Stimulated activated memory B cell treated with anti-CD40 and anti-IgM and Interleukin-4, amounts not matched to agents 10 μg/mL and 1 μg/mL and 100 μg/mL, for 72 hours (primary cell): ENCODE measurements around the gene CHRM5.
A peak's percentile ranks its signal among the peaks of the same experiment; 100 is the strongest.

ENCODE experiments used
- ATAC-seq: fragments of 150-1000 bp; cut with Tn5 transposase; 2 replicates; pipeline ENCODE4 v1.10.0; 2021
- H3K27ac Mint-ChIP-seq: one replicate; pipeline ENCODE4 v1.8.0; 2022; ENCODE audit warnings: mild to moderate bottlenecking, mixed read lengths
- H3K27me3 Mint-ChIP-seq: one replicate; pipeline ENCODE4 v1.8.0; 2022; ENCODE audit warnings: mixed read lengths
- H3K36me3 Mint-ChIP-seq: one replicate; pipeline ENCODE4 v1.8.0; 2022; ENCODE audit warnings: mixed read lengths
- H3K4me1 Mint-ChIP-seq: one replicate; pipeline ENCODE4 v1.8.0; 2022; ENCODE audit warnings: mixed read lengths
- H3K4me3 Mint-ChIP-seq: one replicate; pipeline ENCODE4 v1.8.0; 2022; ENCODE audit warnings: mild to moderate bottlenecking, moderate library complexity, mixed read lengths
- H3K9me3 Mint-ChIP-seq: one replicate; pipeline ENCODE4 v1.8.0; 2022; ENCODE audit warnings: mixed read lengths

CHRM5 gene

GRCh38 chr15:33968224-33968623 lies at the start of gene CHRM5:
Gene CHRM5, plus strand, starts transcription at chr15:33968497. Its CDS starts 94,221 bp downstream, at chr15:34062718.
- Mint-ChIP-seq H3K4me3 (no peak within 1 kb of the TSS), H3K4me1 (no peaks in the 10 kb centered on the region), H3K9me3 (no peaks in the 10 kb centered on the region), H3K27me3 (no peaks in the 10 kb centered on the region), H3K36me3 (peaks cover 5% of the 10 kb centered on the region), H3K27ac (no peak within 1 kb of the TSS)
- ATAC-seq: no peak

GRCh38 chr15:33923446-33923845 lies 44.9 kb upstream of the CHRM5 start:
- no peak overlapping the region for H3K4me3 Mint-ChIP-seq
- no peak for ATAC-seq
- H3K27ac Mint-ChIP-seq: no peak overlapping the region
- H3K27me3 Mint-ChIP-seq: no peaks in the 10 kb centered on the region
- no peaks in the 10 kb centered on the region for H3K9me3 Mint-ChIP-seq
- H3K36me3 Mint-ChIP-seq: peaks cover 6% of the 10 kb centered on the region
- H3K4me1 Mint-ChIP-seq: no peaks in the 10 kb centered on the region

- ATAC-seq: no peak
- no peak overlapping the region for H3K27ac Mint-ChIP-seq
- no peaks in the 10 kb centered on the region for H3K9me3 Mint-ChIP-seq
- no peak overlapping the region for H3K4me3 Mint-ChIP-seq
- H3K4me1 Mint-ChIP-seq: no peaks in the 10 kb centered on the region
- H3K36me3 Mint-ChIP-seq: peaks cover 6% of the 10 kb centered on the region
- H3K27me3 Mint-ChIP-seq: no peaks in the 10 kb centered on the region
These were observed 42.0 kb upstream of the CHRM5 start for GRCh38 chr15:33926260-33926659.

- Mint-ChIP-seq H3K9me3 (no peaks in the 10 kb centered on the region), H3K27me3 (no peaks in the 10 kb centered on the region), H3K27ac (no peak overlapping the region), H3K4me1 (no peaks in the 10 kb centered on the region), H3K4me3 (no peak overlapping the region), H3K36me3 (no peaks in the 10 kb centered on the region)
- no peak for ATAC-seq
These were observed 35.6 kb upstream of the CHRM5 start for GRCh38 chr15:33932734-33933133.

- no peaks in the 10 kb centered on the region for H3K27me3 Mint-ChIP-seq
- no peaks in the 10 kb centered on the region for H3K4me1 Mint-ChIP-seq
- no peak for ATAC-seq
- no peaks in the 10 kb centered on the region for H3K9me3 Mint-ChIP-seq
- H3K36me3 Mint-ChIP-seq: no peaks in the 10 kb centered on the region
- H3K4me3 Mint-ChIP-seq: no peak overlapping the region
- no peak overlapping the region for H3K27ac Mint-ChIP-seq
These were observed 33.9 kb upstream of the CHRM5 start for GRCh38 chr15:33934396-33934795.

GRCh38 chr15:33934921-33935320 lies 33.4 kb upstream of the CHRM5 start:
- H3K4me3 Mint-ChIP-seq: no peak overlapping the region
- no peaks in the 10 kb centered on the region for H3K27me3 Mint-ChIP-seq
- no peaks in the 10 kb centered on the region for H3K36me3 Mint-ChIP-seq
- no peaks in the 10 kb centered on the region for H3K9me3 Mint-ChIP-seq
- ATAC-seq: no peak
- no peaks in the 10 kb centered on the region for H3K4me1 Mint-ChIP-seq
- H3K27ac Mint-ChIP-seq: no peak overlapping the region

GRCh38 chr15:33941279-33942063 lies 26.8 kb upstream of the CHRM5 start:
- H3K4me3 Mint-ChIP-seq: no peak overlapping the region
- no peak for ATAC-seq
- peaks cover 2% of the 10 kb centered on the region for H3K9me3 Mint-ChIP-seq
- H3K36me3 Mint-ChIP-seq: peaks cover 5% of the 10 kb centered on the region
- H3K27me3 Mint-ChIP-seq: no peaks in the 10 kb centered on the region
- H3K4me1 Mint-ChIP-seq: no peaks in the 10 kb centered on the region
- H3K27ac Mint-ChIP-seq: no peak overlapping the region

- peaks cover 2% of the 10 kb centered on the region for H3K9me3 Mint-ChIP-seq
- H3K36me3 Mint-ChIP-seq: peaks cover 12% of the 10 kb centered on the region
- no peaks in the 10 kb centered on the region for H3K4me1 Mint-ChIP-seq
- no peaks in the 10 kb centered on the region for H3K27me3 Mint-ChIP-seq
- ATAC-seq: no peak
- H3K27ac Mint-ChIP-seq: no peak overlapping the region
- H3K4me3 Mint-ChIP-seq: no peak overlapping the region
These were observed 22.1 kb upstream of the CHRM5 start for GRCh38 chr15:33946152-33946551.

GRCh38 chr15:33955945-33956344 lies 12.4 kb upstream of the CHRM5 start:
- H3K4me1 Mint-ChIP-seq: peaks cover 5% of the 10 kb centered on the region
- H3K9me3 Mint-ChIP-seq: peaks cover 3% of the 10 kb centered on the region
- H3K36me3 Mint-ChIP-seq: peaks cover 6% of the 10 kb centered on the region
- H3K27me3 Mint-ChIP-seq: no peaks in the 10 kb centered on the region
- H3K4me3 Mint-ChIP-seq: no peak overlapping the region
- no peak for ATAC-seq
- H3K27ac Mint-ChIP-seq: no peak overlapping the region

- H3K4me3 Mint-ChIP-seq: no peak overlapping the region
- H3K27me3 Mint-ChIP-seq: no peaks in the 10 kb centered on the region
- H3K36me3 Mint-ChIP-seq: peaks cover 6% of the 10 kb centered on the region
- peaks cover 3% of the 10 kb centered on the region for H3K9me3 Mint-ChIP-seq
- no peak overlapping the region for H3K27ac Mint-ChIP-seq
- H3K4me1 Mint-ChIP-seq: peaks cover 5% of the 10 kb centered on the region
- no peak for ATAC-seq
These were observed 11.9 kb upstream of the CHRM5 start for GRCh38 chr15:33956397-33956796.

- Mint-ChIP-seq H3K36me3 (no peaks in the 10 kb centered on the region), H3K27ac (no peak overlapping the region), H3K4me3 (no peak overlapping the region), H3K9me3 (no peaks in the 10 kb centered on the region), H3K27me3 (no peaks in the 10 kb centered on the region), H3K4me1 (peaks cover 5% of the 10 kb centered on the region)
- ATAC-seq: no peak
These were observed 8.3 kb upstream of the CHRM5 start for GRCh38 chr15:33959844-33960548.

- no peak for ATAC-seq
- Mint-ChIP-seq H3K27me3 (no peaks in the 10 kb centered on the region), H3K36me3 (no peaks in the 10 kb centered on the region), H3K4me1 (peaks cover 5% of the 10 kb centered on the region), H3K4me3 (no peak overlapping the region), H3K27ac (no peak overlapping the region), H3K9me3 (no peaks in the 10 kb centered on the region)
These were observed 7.8 kb upstream of the CHRM5 start for GRCh38 chr15:33960549-33960935.

- no peaks in the 10 kb centered on the region for H3K27me3 Mint-ChIP-seq
- no peaks in the 10 kb centered on the region for H3K9me3 Mint-ChIP-seq
- no peak overlapping the region for H3K4me3 Mint-ChIP-seq
- H3K27ac Mint-ChIP-seq: no peak overlapping the region
- no peaks in the 10 kb centered on the region for H3K4me1 Mint-ChIP-seq
- ATAC-seq: peak; percentile 62
- H3K36me3 Mint-ChIP-seq: peaks cover 5% of the 10 kb centered on the region
These were observed 4.2 kb upstream of the CHRM5 start for GRCh38 chr15:33963831-33964664.

- no peak overlapping the region for H3K4me3 Mint-ChIP-seq
- H3K36me3 Mint-ChIP-seq: peaks cover 5% of the 10 kb centered on the region
- no peaks in the 10 kb centered on the region for H3K9me3 Mint-ChIP-seq
- no peak for ATAC-seq
- no peak overlapping the region for H3K27ac Mint-ChIP-seq
- H3K27me3 Mint-ChIP-seq: no peaks in the 10 kb centered on the region
- H3K4me1 Mint-ChIP-seq: no peaks in the 10 kb centered on the region
These were observed 3.6 kb upstream of the CHRM5 start for GRCh38 chr15:33964665-33965040.

GRCh38 chr15:33968821-33969220 lies 524 bp downstream of the CHRM5 start:
- no peak overlapping the region for H3K27ac Mint-ChIP-seq
- H3K27me3 Mint-ChIP-seq: no peaks in the 10 kb centered on the region
- peaks cover 5% of the 10 kb centered on the region for H3K36me3 Mint-ChIP-seq

More at GRCh38 chr15:33968821-33969220, 524 bp downstream of the CHRM5 start:
- H3K9me3 Mint-ChIP-seq: no peaks in the 10 kb centered on the region
- ATAC-seq: no peak
- H3K4me3 Mint-ChIP-seq: no peak overlapping the region
- H3K4me1 Mint-ChIP-seq: no peaks in the 10 kb centered on the region
